Neural progenitor cell (in vitro differentiated cells): Measurements from ENCODE around the gene TUBA4B.

Source experiments
- EZH2phosphoT487 ChIP-seq: fragments of 200-600 bp; sonication (generic); IDR thresholded peaks from 2 replicates; pipeline ENCODE4 v1.6.1; 2017; ENCODE audit warnings: antibody characterized with exemption
- TF ChIP-seq, protein P1 (sequence below): fragments of 200-600 bp; sonication (generic); IDR thresholded peaks from 2 replicates; pipeline ENCODE4 v1.5.1; 2017; ENCODE audit warnings: antibody characterized with exemption, mild to moderate bottlenecking

DNA sequence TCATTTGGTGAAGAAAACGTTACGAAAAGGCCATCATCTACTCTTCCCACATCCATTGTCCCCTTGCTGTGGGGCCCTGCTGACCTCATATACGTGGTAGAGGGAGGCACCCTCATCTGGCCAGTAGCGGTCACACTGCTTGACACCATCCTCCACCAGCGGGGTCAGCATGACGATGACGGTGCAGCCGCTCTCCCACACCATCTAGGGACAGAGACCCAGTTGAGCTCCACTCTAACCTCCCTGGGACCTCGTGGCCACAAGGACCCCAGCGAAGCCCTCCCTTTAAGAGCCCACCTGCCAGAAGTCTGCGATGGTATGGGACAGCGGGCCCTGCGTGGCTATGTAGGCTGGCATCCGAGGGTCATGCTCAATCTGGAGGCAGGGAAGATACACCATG, 43.1 kb downstream of the TUBA4B start:
- TF ChIP-seq, protein P1, sequence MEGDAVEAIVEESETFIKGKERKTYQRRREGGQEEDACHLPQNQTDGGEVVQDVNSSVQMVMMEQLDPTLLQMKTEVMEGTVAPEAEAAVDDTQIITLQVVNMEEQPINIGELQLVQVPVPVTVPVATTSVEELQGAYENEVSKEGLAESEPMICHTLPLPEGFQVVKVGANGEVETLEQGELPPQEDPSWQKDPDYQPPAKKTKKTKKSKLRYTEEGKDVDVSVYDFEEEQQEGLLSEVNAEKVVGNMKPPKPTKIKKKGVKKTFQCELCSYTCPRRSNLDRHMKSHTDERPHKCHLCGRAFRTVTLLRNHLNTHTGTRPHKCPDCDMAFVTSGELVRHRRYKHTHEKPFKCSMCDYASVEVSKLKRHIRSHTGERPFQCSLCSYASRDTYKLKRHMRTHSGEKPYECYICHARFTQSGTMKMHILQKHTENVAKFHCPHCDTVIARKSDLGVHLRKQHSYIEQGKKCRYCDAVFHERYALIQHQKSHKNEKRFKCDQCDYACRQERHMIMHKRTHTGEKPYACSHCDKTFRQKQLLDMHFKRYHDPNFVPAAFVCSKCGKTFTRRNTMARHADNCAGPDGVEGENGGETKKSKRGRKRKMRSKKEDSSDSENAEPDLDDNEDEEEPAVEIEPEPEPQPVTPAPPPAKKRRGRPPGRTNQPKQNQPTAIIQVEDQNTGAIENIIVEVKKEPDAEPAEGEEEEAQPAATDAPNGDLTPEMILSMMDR, result no peak
- TF ChIP-seq EZH2phosphoT487, result no peak
